Activated naive CD4-positive, alpha-beta T cell treated with anti-CD3 and anti-CD28 coated beads, Interleukin-2, amount 50 U/mL, for 72 hours (primary cell): ENCODE data around the gene NFIX. TPM values are rescaled to one million over a fixed set of nuclear protein-coding genes. Genes with fewer than 3 reads are reported as not detected.

Experiments used
- ATAC-seq, 2 donors: fragments of 150-1000 bp; cut with Tn5 transposase; 2 replicates each; pipeline ENCODE4 v1.10.0; 2021; ENCODE audit warnings: mild to moderate bottlenecking in 2 of 2, moderate library complexity in 2 of 2
- DNase-seq, 2 donors: peaks; one replicate each; pipeline ENCODE4 v3.0.0; 2021 to 2022; ENCODE audit warnings: low spot score in 2 of 2
- H3K27ac Mint-ChIP-seq, 2 donors: one replicate each; pipeline ENCODE4 v1.8.0; 2022; ENCODE audit warnings: mild to moderate bottlenecking in 2 of 2, mixed read lengths in 2 of 2
- H3K36me3 Mint-ChIP-seq, 2 donors: one replicate each; pipeline ENCODE4 v1.8.0; 2022; ENCODE audit warnings: mixed read lengths in 2 of 2
- H3K9me3 Mint-ChIP-seq, 2 donors: one replicate each; pipeline ENCODE4 v1.8.0; 2022; ENCODE audit warnings: mixed read lengths in 2 of 2
- total RNA-seq, 2 donors: library from RNA; stranded (reverse); gene quantifications; one replicate each; pipeline ENCODE4 v1.2.3, GENCODE V29; 2022

Gene NFIX
- total RNA-seq, 2 donors from 2014 or later: 1.8 to 5.4 TPM

DNA sequence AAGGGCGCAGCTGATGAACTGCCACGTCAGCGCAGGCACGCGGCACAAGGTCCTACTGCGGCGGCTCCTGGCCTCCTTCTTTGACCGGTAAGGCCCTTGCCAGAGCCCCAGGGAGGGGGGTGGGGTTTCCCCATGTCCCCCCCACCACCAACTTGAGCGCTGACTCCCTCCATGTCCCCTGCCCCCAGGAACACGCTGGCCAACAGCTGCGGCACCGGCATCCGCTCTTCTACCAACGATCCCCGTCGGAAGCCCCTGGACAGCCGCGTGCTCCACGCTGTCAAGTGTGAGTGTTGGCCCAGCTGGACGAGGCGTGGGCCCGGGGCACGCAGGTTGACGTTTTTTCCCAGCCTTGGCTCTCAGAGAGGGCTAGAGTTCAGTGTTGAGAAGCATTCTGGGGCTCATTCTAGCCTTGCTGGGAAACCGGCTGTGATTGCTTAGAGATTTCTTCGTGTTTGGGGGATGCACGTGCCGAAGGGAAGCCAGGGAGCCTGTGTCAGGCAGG lies 142.1 kb downstream of the NFIX start:
- H3K36me3 Mint-ChIP-seq: peaks cover 0 to 10% of the 10 kb centered on the region in 2 donors
- DNase-seq (no peak), ATAC-seq (no peak)
- no peak overlapping the region for H3K27ac Mint-ChIP-seq
- no peaks in the 10 kb centered on the region for H3K9me3 Mint-ChIP-seq

DNA sequence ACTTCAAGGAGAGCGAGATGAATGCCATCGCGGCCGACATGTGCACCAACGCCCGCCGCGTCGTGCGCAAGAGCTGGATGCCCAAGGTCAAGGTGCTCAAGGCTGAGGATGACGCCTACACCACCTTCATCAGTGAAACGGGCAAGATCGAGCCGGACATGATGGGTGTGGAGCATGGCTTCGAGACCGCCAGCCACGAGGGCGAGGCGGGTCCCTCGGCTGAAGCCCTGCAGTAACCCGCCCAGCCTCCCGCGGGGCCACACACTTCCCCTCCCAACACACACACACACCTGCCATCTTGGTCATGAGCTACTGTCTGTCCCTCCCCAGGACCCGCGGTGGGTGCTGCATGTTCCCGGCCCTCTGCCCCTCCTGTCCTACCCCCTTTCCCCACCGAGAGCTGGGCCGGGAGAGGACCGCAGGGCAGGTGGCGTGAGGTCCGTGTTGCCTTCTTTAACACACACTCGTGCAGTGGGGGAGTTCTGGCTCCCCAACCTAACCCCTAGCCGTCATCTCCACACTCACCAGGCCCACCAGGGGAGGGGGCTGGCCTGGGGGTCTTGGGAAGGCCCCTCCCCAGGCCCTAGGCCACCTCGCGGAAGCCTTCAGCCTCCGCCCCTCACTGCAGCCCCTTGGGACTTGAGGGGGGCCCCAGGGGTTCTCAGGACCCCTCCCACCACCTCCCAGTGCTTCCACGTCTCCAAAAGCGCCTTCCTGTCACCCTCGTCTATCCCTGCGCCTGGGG lies 143.1 kb downstream of the NFIX start:
- peaks cover 0 to 2% of the 10 kb centered on the region in 2 donors for H3K36me3 Mint-ChIP-seq

DNA sequence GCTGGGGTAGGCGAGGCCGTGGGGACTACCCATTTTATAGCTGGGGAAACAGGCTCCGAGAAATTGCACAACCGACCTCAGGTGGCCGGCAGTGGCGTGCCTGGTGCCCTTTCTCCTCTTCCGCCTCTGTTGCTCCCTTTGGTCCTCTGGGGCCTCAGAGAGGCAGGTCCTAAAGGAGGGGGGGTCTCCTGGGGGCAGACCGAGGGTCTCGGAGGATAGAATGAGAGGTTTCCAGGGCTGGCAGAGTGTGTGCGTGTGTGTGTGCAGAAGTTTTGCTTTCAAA lies 143.6 kb downstream of the NFIX start:
- H3K36me3 Mint-ChIP-seq: no peaks in the 10 kb centered on the region
- ATAC-seq (no peak), DNase-seq (no peak)
- no peak overlapping the region for H3K27ac Mint-ChIP-seq
- H3K9me3 Mint-ChIP-seq: no peaks in the 10 kb centered on the region

More for the DNA sequence above, 143.1 kb downstream of the NFIX start:
- DNase-seq (no peak), ATAC-seq (no peak)
- Mint-ChIP-seq H3K27ac (no peak overlapping the region), H3K9me3 (no peaks in the 10 kb centered on the region)

DNA sequence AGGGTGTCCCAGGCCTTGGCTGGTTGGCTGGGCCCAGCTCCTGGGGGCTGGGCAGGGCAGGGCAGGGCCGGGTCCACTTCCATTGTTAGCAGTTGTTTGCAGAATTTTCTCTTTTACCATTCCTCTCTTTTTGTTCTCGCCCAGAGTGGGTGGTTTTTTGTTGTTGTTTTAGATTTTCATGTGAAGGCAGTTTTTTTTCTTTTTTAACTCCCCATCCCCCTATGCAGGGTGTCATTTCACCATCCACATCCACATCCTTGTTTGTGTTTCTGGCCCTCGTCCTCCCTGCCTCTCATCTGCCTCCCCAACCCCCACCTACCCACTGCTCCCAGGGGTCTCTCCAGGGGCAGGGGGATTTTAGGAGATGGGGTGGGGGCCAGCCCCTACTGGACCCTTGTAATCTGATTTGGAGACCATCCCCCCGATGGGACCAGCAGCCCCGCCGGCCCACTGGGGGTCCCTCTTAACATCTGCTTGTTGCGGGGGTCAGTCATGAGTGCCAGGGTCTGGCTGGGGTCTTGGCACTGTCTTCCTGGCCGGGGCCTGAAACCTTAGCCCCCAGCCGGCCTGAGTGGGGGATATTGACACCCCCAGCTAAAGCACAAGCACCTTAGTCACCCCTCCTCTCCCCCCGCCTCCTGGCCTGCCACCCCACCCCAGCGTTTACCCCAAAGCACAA lies 144.5 kb downstream of the NFIX start:
- ATAC-seq (no peak), DNase-seq (no peak)
- Mint-ChIP-seq H3K36me3 (no peaks in the 10 kb centered on the region), H3K27ac (no peak overlapping the region), H3K9me3 (no peaks in the 10 kb centered on the region)

DNA sequence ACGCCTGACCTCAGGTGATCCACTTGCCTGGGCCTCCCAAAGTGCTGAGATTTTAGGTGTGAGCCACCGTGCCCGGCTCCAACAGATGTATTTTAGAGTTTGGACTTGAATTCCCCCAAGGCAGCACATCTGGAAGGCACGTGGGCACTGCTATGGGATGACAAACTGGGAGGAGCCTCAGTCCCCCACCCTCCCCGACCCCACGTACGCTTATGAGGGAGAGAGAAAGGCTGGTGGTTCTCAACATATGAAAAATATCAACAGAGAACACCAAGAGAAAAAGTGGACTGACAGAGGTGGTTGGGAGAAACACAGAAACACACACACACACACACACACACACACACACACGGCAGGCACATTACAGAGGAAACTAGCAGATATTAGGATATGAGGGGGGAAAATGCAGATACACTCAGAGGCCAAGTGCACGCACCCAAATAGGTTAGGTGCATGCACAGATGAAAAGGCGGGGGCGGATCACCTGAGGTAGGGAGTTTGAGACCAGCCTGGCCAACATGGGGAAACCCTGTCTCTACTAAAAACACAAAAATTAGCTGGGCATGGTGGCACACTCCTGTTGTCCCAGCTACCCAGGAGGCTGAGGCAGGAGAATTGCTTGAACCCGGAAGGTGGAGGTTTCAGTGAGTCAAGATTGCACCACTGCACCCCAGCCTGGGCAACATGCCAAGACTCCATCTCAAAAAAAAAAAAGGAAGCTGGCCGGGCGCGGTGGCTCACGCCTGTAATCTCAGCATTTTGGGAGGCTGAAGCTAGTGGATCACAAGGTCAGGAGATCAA lies 151.7 kb downstream of the NFIX start:
- ATAC-seq: no peak
- Mint-ChIP-seq H3K27ac (no peak overlapping the region), H3K36me3 (peaks cover 18 to 27% of the 10 kb centered on the region in 2 donors), H3K9me3 (no peaks in the 10 kb centered on the region)
- DNase-seq: no peak

Other genes with a start within 250 kb of the NFIX start
- not detected for gene BEST2, start 243.7 kb upstream of the NFIX start, total RNA-seq
- gene HOOK2, start 219.9 kb upstream of the NFIX start, total RNA-seq: 10 to 100 TPM; 37.9 to 41.5 TPM
- 100 to 1,000 TPM; 400 to 402 TPM for gene JUNB, start 204.0 kb upstream of the NFIX start, total RNA-seq
- gene PRDX2, start 193.7 kb upstream of the NFIX start, total RNA-seq: 100 to 1,000 TPM; 317 to 357 TPM
- 10 to 100 TPM; 39.4 to 42.7 TPM for gene THSD8, start 193.4 kb upstream of the NFIX start, total RNA-seq
- gene RNASEH2A, start 188.9 kb upstream of the NFIX start, total RNA-seq: 10 to 100 TPM; 37.0 to 41.4 TPM
- not detected for gene RTBDN, start 160.9 kb upstream of the NFIX start, total RNA-seq
- 1 to 10 TPM in 1 of 2 donors, under 1 TPM in 1; 0.77 to 4.6 TPM for gene MAST1, start 157.0 kb upstream of the NFIX start, total RNA-seq
- gene DNASE2, start 114.0 kb upstream of the NFIX start, total RNA-seq: 10 to 100 TPM; 26.0 to 31.6 TPM
- under 1 TPM; 0.46 to 0.54 TPM for gene KLF1, start 108.3 kb upstream of the NFIX start, total RNA-seq
- 10 to 100 TPM; 41.8 to 48.9 TPM for gene GCDH, start 104.3 kb upstream of the NFIX start, total RNA-seq
- gene SYCE2, start 76.2 kb upstream of the NFIX start, total RNA-seq: 1 to 10 TPM; 2.2 to 4.8 TPM
- 100 to 1,000 TPM in 1 of 2 donors, 10 to 100 TPM in 1; 89.2 to 116 TPM for gene FARSA, start 61.8 kb upstream of the NFIX start, total RNA-seq
- gene CALR, start 56.9 kb upstream of the NFIX start, total RNA-seq: 100 to 1,000 TPM; 505 to 624 TPM
- gene RAD23A, start 49.6 kb upstream of the NFIX start, total RNA-seq: 100 to 1,000 TPM; 146 to 207 TPM
- 10 to 100 TPM in 1 of 2 donors, 1 to 10 TPM in 1; 7.7 to 26.7 TPM for gene GADD45GIP1, start 38.3 kb upstream of the NFIX start, total RNA-seq
- 1 to 10 TPM in 1 of 2 donors, under 1 TPM in 1; 0.31 to 1.3 TPM for gene DAND5, start 25.9 kb upstream of the NFIX start, total RNA-seq
- 1 to 10 TPM in 1 of 2 donors, under 1 TPM in 1; 0.71 to 3.2 TPM for gene LYL1, start 107.4 kb downstream of the NFIX start, total RNA-seq
- gene TRMT1, start 121.3 kb downstream of the NFIX start, total RNA-seq: 10 to 100 TPM; 65.5 to 82.4 TPM
- 10 to 100 TPM; 56.0 to 67.0 TPM for gene NACC1, start 122.8 kb downstream of the NFIX start, total RNA-seq
- 10 to 100 TPM; 67.2 to 77.1 TPM for gene STX10, start 154.9 kb downstream of the NFIX start, total RNA-seq
- 100 to 1,000 TPM; 111 to 174 TPM for gene IER2, start 154.9 kb downstream of the NFIX start, total RNA-seq